HepG2 (cell line): ENCODE data around the gene CELSR3. TPM values are rescaled to one million over a fixed set of nuclear protein-coding genes. Genes with fewer than 3 reads are reported as not detected.
A peak's percentile ranks its signal among the peaks of the same experiment; 100 is the strongest.

Experiments
- CREB1 ChIP-seq, 2 experiments: fragments of 450-650 bp in 1 of 2; IDR thresholded peaks; 2 replicates each; pipeline ENCODE4 v1.6.1; 2016 to 2017; ENCODE audit warnings: control low read depth in 1 of 2, mild to moderate bottlenecking in 1 of 2, missing compliant biosample characterization in 1 of 2, missing genetic modification characterization in 1 of 2
- EHMT2 ChIP-seq: fragments of 200-600 bp; sonication (generic); IDR thresholded peaks from 2 replicates; pipeline ENCODE4 v1.7.0; 2017; ENCODE audit warnings: antibody characterized with exemption, low read depth, low read length, borderline replicate concordance
- ERF ChIP-seq: IDR thresholded peaks from 2 replicates; pipeline ENCODE4 v1.6.1; 2018; ENCODE audit warnings: missing biosample characterization, missing genetic modification reagents
- KLF12 ChIP-seq: sonication (generic); formaldehyde crosslinking; IDR thresholded peaks from 2 replicates; pipeline ENCODE4 v1.4.0; 2020; ENCODE audit warnings: missing genetic modification reagents, borderline replicate concordance
- MTA1 ChIP-seq: sonication (generic); formaldehyde crosslinking; IDR thresholded peaks from 2 replicates; pipeline ENCODE4 v1.4.0; 2020; ENCODE audit warnings: missing genetic modification reagents, mild to moderate bottlenecking, borderline replicate concordance
- NRL ChIP-seq: sonication (generic); formaldehyde crosslinking; IDR thresholded peaks from 2 replicates; pipeline ENCODE4 v1.5.0; 2020; ENCODE audit warnings: missing genetic modification reagents, mild to moderate bottlenecking, moderate library complexity, borderline replicate concordance
- PRDM4 ChIP-seq: sonication (generic); formaldehyde crosslinking; IDR thresholded peaks from 2 replicates; pipeline ENCODE4 v1.9.0; 2021; ENCODE audit warnings: missing genetic modification reagents, borderline replicate concordance
- SKIL ChIP-seq: sonication (generic); formaldehyde crosslinking; IDR thresholded peaks from 2 replicates; pipeline ENCODE4 v1.8.0; 2022; ENCODE audit warnings: missing genetic modification reagents, mild to moderate bottlenecking, moderate library complexity, borderline replicate concordance
- SMC3 ChIP-seq: IDR thresholded peaks from 2 replicates; pipeline ENCODE4 v1.6.1; 2011; ENCODE audit warnings: low read length, improper control_type of control experiment
- SP2 ChIP-seq: sonication (generic); formaldehyde crosslinking; IDR thresholded peaks from 2 replicates; pipeline ENCODE4 v1.5.1; 2020; ENCODE audit warnings: mild to moderate bottlenecking, missing genetic modification reagents
- SPEN ChIP-seq: sonication (generic); formaldehyde crosslinking; IDR thresholded peaks from 2 replicates; pipeline ENCODE4 v1.5.1; 2020; ENCODE audit warnings: low read depth, mild to moderate bottlenecking, missing genetic modification reagents
- ZBTB33 ChIP-seq: sonication (generic); formaldehyde crosslinking; IDR thresholded peaks from 2 replicates; pipeline ENCODE4 v1.4.0; 2020; ENCODE audit warnings: missing genetic modification reagents
- ZC3H13 ChIP-seq: sonication (generic); formaldehyde crosslinking; IDR thresholded peaks from 2 replicates; pipeline ENCODE4 v1.8.1; 2023; ENCODE audit warnings: mild to moderate bottlenecking, missing genetic modification reagents, moderate library complexity
- ZFP62 ChIP-seq: sonication (generic); formaldehyde crosslinking; IDR thresholded peaks from 2 replicates; pipeline ENCODE4 v1.4.0; 2020; ENCODE audit warnings: missing genetic modification reagents
- ZNF253 ChIP-seq: sonication (generic); formaldehyde crosslinking; IDR thresholded peaks from 2 replicates; pipeline ENCODE4 v1.8.0; 2022; ENCODE audit warnings: mild to moderate bottlenecking, missing genetic modification reagents, borderline replicate concordance
- ZNF431 ChIP-seq: sonication (generic); formaldehyde crosslinking; IDR thresholded peaks from 2 replicates; pipeline ENCODE4 v1.9.0; 2022; ENCODE audit warnings: missing genetic modification reagents, low read depth, mild to moderate bottlenecking, borderline replicate concordance
- ZNF441 ChIP-seq: sonication (generic); formaldehyde crosslinking; IDR thresholded peaks from 2 replicates; pipeline ENCODE4 v1.7.0; 2021; ENCODE audit warnings: missing genetic modification reagents, borderline replicate concordance
- ZNF589 ChIP-seq: sonication (generic); formaldehyde crosslinking; conservative IDR thresholded peaks from 2 replicates; pipeline ENCODE4 v1.8.0; 2022; ENCODE audit warnings: mild to moderate bottlenecking, moderate library complexity, missing genetic modification reagents
- ZNF660 ChIP-seq: sonication (generic); formaldehyde crosslinking; IDR thresholded peaks from 2 replicates; pipeline ENCODE4 v1.5.1; 2020; ENCODE audit warnings: mild to moderate bottlenecking, low read depth, missing genetic modification reagents, borderline replicate concordance
- ZNF670 ChIP-seq: sonication (generic); formaldehyde crosslinking; IDR thresholded peaks from 2 replicates; pipeline ENCODE4 v1.8.0; 2022; ENCODE audit warnings: mild to moderate bottlenecking, missing genetic modification reagents, borderline replicate concordance
- ZNF883 ChIP-seq: sonication (generic); formaldehyde crosslinking; IDR thresholded peaks from 2 replicates; pipeline ENCODE4 v1.5.1; 2020; ENCODE audit warnings: mild to moderate bottlenecking, missing genetic modification reagents; ENCODE audit errors: not compliant biosample characterization
- polyA plus RNA-seq, 8 experiments: library from polyadenylated mRNA; depleted of rRNA in 3 of 8; stranded (reverse) in 7 of 8; unstranded in 1 of 8; fragments of >200 nt; fragmentation: Illumina TruSeq in 4 of 8; extraction: Trizol in 4 of 8; gene quantifications; 2 replicates each; pipeline versions ENCODE4 v1.2.1 to v1.2.3, GENCODE V29; 2011 to 2016; ENCODE audit warnings: low read depth in 4 of 8, missing spikeins in 1 of 8, mixed read lengths in 1 of 8; ENCODE audit not compliant: insufficient read depth in 1 of 8
- total RNA-seq, 5 experiments: library from RNA; depleted of rRNA; stranded (reverse); fragments of >200 nt; fragmentation: Illumina TruSeq; extraction: Trizol; gene quantifications; 2 replicates each; pipeline ENCODE4 v1.2.3, GENCODE V29; 2016; ENCODE audit warnings: low read depth in 1 of 5

The CELSR3 gene
- total and polyA plus RNA-seq, 2 of the 13 experiments (the other 11 are each of a cell fraction or from before 2014, with no cell fraction given): 5.4 to 6.7 TPM

- TF ChIP-seq SP2 (CRISPR knock-in tag): no peak
- TF ChIP-seq ZNF670 (CRISPR knock-in tag): peak; percentile 88; the same call in 1 of the 2 replicates
- no peak for TF ChIP-seq ZNF431 (CRISPR knock-in tag)
- TF ChIP-seq SMC3: peak; percentile 4; the same call in 1 of the 2 replicates
- no peak for TF ChIP-seq ZFP62
- 0 out of 2 replicates have a peak, but pooled peaks have one; percentile 58 for TF ChIP-seq ZNF660 (CRISPR knock-in tag)
- peak; percentile 82; the same call in 1 of the 2 replicates for TF ChIP-seq MTA1 (CRISPR knock-in tag)
- no peak; the same call in 1 of the 2 replicates for TF ChIP-seq ZC3H13 (CRISPR knock-in tag)
- TF ChIP-seq ZNF253 (CRISPR knock-in tag): 0 out of 2 replicates have a peak, but pooled peaks have one; percentile 38
- peak; percentile 89 for TF ChIP-seq ZNF883 (CRISPR knock-in tag)
- no peak for TF ChIP-seq PRDM4 (CRISPR knock-in tag)
- peak; percentile 82; the same call in 1 of the 2 replicates for TF ChIP-seq ERF (CRISPR knock-in tag)
- no peak for TF ChIP-seq EHMT2
- TF ChIP-seq SKIL: peak; percentile 40; the same call in 1 of the 2 replicates
- peak; percentile 40; the same call in 1 of the 2 replicates for TF ChIP-seq ZNF441 (CRISPR knock-in tag)
- TF ChIP-seq KLF12 (CRISPR knock-in tag): peak; percentile 21; the same call in 1 of the 2 replicates
- TF ChIP-seq SPEN (CRISPR knock-in tag): peak; percentile 95
- peak; percentile 68; the same call in 1 of the 2 replicates for TF ChIP-seq ZBTB33
- TF ChIP-seq CREB1 (IDR thresholded peaks at IDR 0.05): 0 out of 2 replicates have a peak, but pooled peaks have one; percentile 5
- no peak for TF ChIP-seq CREB1 (CRISPR knock-in tag; IDR thresholded peaks at IDR 0.05)
- TF ChIP-seq ZNF589 (CRISPR knock-in tag): no peak
- peak; percentile 86; the same call in 1 of the 2 replicates for TF ChIP-seq NRL (CRISPR knock-in tag)
Observed at GRCh38 chr3:48609088-48610005, 53.3 kb downstream of the CELSR3 start, which contains the start of gene UQCRC1 (continued).
